H1 (cell line): ENCODE measurements around the gene MIF. TPM values are rescaled to one million over a fixed set of nuclear protein-coding genes. Genes with fewer than 3 reads are reported as not detected.

ENCODE experiments used
- CTCF ChIA-PET: fragments of 300-600 bp; sonication (Branson Sonifier 250); formaldehyde crosslinking; loops from one replicate; lab custom pipeline; 2021; ENCODE audit not compliant: partially characterized antibody; lab: Charles Lee
- POLR2A ChIA-PET: fragments of 300-600 bp; sonication (Branson Sonifier 250); formaldehyde crosslinking; loops from one replicate; lab custom pipeline; 2021; ENCODE audit warnings: inconsistent platforms; ENCODE audit not compliant: partially characterized antibody; lab: Charles Lee
- DNase-seq, 2 experiments: peaks; one replicate each; pipeline versions ENCODE4 v3.0.0 to v3.0.0-alpha.2; 2010 to 2022; ENCODE audit warnings: low spot score in 2 of 2, low read depth in 1 of 2, mixed read lengths in 1 of 2
- FAIRE-seq: peaks from 2 replicates; lab custom pipeline; 2011; peaks lifted over from hg19 to GRCh38; lab: Jason Lieb, UNC
- H2AFZ ChIP-seq: 2 replicates; pipeline ENCODE4 v1.8.1; 2012; ENCODE audit warnings: low read length, inconsistent platforms
- H2AK5ac ChIP-seq: 2 replicates; pipeline ENCODE4 v1.6.1; 2013; ENCODE audit warnings: low read depth, low read length
- H2BK120ac ChIP-seq: replicated peaks from 2 replicates; pipeline ENCODE3; 2013; ENCODE audit warnings: low read depth, low read length, inconsistent platforms
- H2BK12ac ChIP-seq: 2 replicates; pipeline ENCODE4 v1.6.1; 2013; ENCODE audit warnings: low read depth, low read length
- H2BK15ac ChIP-seq: 2 replicates; pipeline ENCODE4 v1.6.1; 2013; ENCODE audit warnings: low read length
- H2BK20ac ChIP-seq: 2 replicates; pipeline ENCODE4 v1.6.1; 2013; ENCODE audit warnings: low read length
- H2BK5ac ChIP-seq: 2 replicates; pipeline ENCODE4 v1.6.1; 2013; ENCODE audit warnings: low read depth, low read length
- H3K14ac ChIP-seq: 2 replicates; pipeline ENCODE4 v1.6.1; 2013; ENCODE audit warnings: inconsistent platforms; ENCODE audit not compliant: insufficient read length
- H3K18ac ChIP-seq: 2 replicates; pipeline ENCODE4 v1.6.1; 2013; ENCODE audit warnings: low read length; ENCODE audit errors: extremely low read depth
- H3K23ac ChIP-seq: 2 replicates; pipeline ENCODE4 v1.6.1; 2013; ENCODE audit warnings: inconsistent platforms; ENCODE audit not compliant: insufficient read length
- H3K23me2 ChIP-seq: 2 replicates; pipeline ENCODE4 v1.6.1; 2013; ENCODE audit warnings: low read depth, low read length
- H3K27ac ChIP-seq: 2 replicates; pipeline ENCODE4 v1.6.1; 2011; ENCODE audit warnings: low read depth, low read length, inconsistent platforms
- H3K27me3 ChIP-seq, 4 experiments: replicated peaks in 1 of 4; 1 replicate in 1 of 4; 2 replicates in 3 of 4; pipeline versions ENCODE4 v1.6.1 to v1.8.1; 2011 to 2013; ENCODE audit warnings: low read length in 3 of 4, mild to moderate bottlenecking in 3 of 4, inconsistent platforms in 2 of 4, mixed read lengths in 2 of 4, moderate library complexity in 1 of 4; ENCODE audit not compliant: control insufficient read depth in 3 of 4, insufficient read depth in 3 of 4; ENCODE audit errors: extremely low read depth in 1 of 4
- H3K36me3 ChIP-seq, 4 experiments: 2 replicates each; pipeline versions ENCODE4 v1.6.1 to v1.8.1; 2011 to 2013; ENCODE audit warnings: mild to moderate bottlenecking in 4 of 4, low read length in 3 of 4, moderate library complexity in 2 of 4, control low read depth in 1 of 4, inconsistent platforms in 1 of 4; ENCODE audit not compliant: insufficient read depth in 4 of 4, control insufficient read depth in 2 of 4
- H3K4ac ChIP-seq: replicated peaks from 2 replicates; pipeline ENCODE3; 2013; ENCODE audit warnings: low read length, low read depth, mixed read lengths, inconsistent platforms; ENCODE audit not compliant: insufficient read length
- H3K4me1 ChIP-seq, 4 experiments: replicated peaks in 1 of 4; 1 replicate in 1 of 4; 2 replicates in 3 of 4; pipeline versions ENCODE4 v1.6.1 to v1.8.1; 2011 to 2013; ENCODE audit warnings: low read length in 3 of 4, inconsistent platforms in 2 of 4, mixed read lengths in 1 of 4; ENCODE audit not compliant: insufficient read depth in 4 of 4, control insufficient read depth in 3 of 4
- H3K4me2 ChIP-seq, 2 experiments: 2 replicates each; pipeline versions ENCODE4 v1.6.1 to v1.8.1; 2011 to 2013; ENCODE audit warnings: low read depth in 2 of 2, low read length in 2 of 2, control low read depth in 1 of 2, inconsistent platforms in 1 of 2, mild to moderate bottlenecking in 1 of 2; ENCODE audit not compliant: insufficient read depth in 1 of 2
- H3K4me3 ChIP-seq, 4 experiments: fragments of 200-600, 300-600 bp in 1 of 4; sonication (generic), shearing (Covaris generic), sonication (Bioruptor Twin) in 1 of 4; 2 replicates each; pipeline versions ENCODE4 v1.5.1 to v1.8.1; 2011 to 2016; ENCODE audit warnings: low read length in 4 of 4, low read depth in 3 of 4, control low read depth in 2 of 4, inconsistent platforms in 2 of 4, mild to moderate bottlenecking in 2 of 4, mixed read lengths in 1 of 4, moderate library complexity in 1 of 4; ENCODE audit not compliant: insufficient read depth in 2 of 4; ENCODE audit errors: extremely low read depth in 1 of 4
- H3K56ac ChIP-seq: replicated peaks from 2 replicates; pipeline ENCODE3; 2013; ENCODE audit warnings: low read depth, mild to moderate bottlenecking, mixed read lengths, low read length, inconsistent platforms; ENCODE audit not compliant: insufficient read length
- H3K79me1 ChIP-seq: 2 replicates; pipeline ENCODE4 v1.6.1; 2013; ENCODE audit warnings: low read depth, low read length, control low read depth
- H3K79me2 ChIP-seq, 2 experiments: 2 replicates each; pipeline versions ENCODE4 v1.6.1 to v1.8.1; 2012 to 2013; ENCODE audit warnings: low read length in 2 of 2, mild to moderate bottlenecking in 2 of 2, inconsistent platforms in 1 of 2; ENCODE audit not compliant: insufficient read depth in 2 of 2, control insufficient read depth in 1 of 2
- H3K9ac ChIP-seq, 4 experiments: replicated peaks in 1 of 4; 1 replicate in 1 of 4; 2 replicates in 3 of 4; pipeline versions ENCODE4 v1.6.1 to v1.8.1; 2011 to 2013; ENCODE audit warnings: low read depth in 3 of 4, low read length in 3 of 4, control low read depth in 2 of 4, mild to moderate bottlenecking in 2 of 4, moderate library complexity in 2 of 4, inconsistent platforms in 1 of 4; ENCODE audit errors: extremely low read depth in 1 of 4
- H3K9me3 ChIP-seq, 2 experiments: 2 replicates each; pipeline versions ENCODE4 v1.6.1 to v1.8.1; 2012 to 2013; ENCODE audit warnings: mild to moderate bottlenecking in 2 of 2, moderate library complexity in 2 of 2, control low read depth in 1 of 2, inconsistent platforms in 1 of 2, low read depth in 1 of 2, low read length in 1 of 2, mixed read lengths in 1 of 2; ENCODE audit not compliant: insufficient read depth in 2 of 2
- H4K20me1 ChIP-seq, 2 experiments: replicated peaks in 1 of 2; 2 replicates each; pipeline versions ENCODE3 to v1.8.1; 2011 to 2013; ENCODE audit warnings: inconsistent platforms in 2 of 2, low read length in 2 of 2, mild to moderate bottlenecking in 1 of 2; ENCODE audit not compliant: insufficient read depth in 2 of 2, control insufficient read depth in 1 of 2
- H4K5ac ChIP-seq: 2 replicates; pipeline ENCODE4 v1.6.1; 2013; ENCODE audit warnings: low read length, low read depth, mixed read lengths, inconsistent platforms; ENCODE audit not compliant: insufficient read length
- H4K8ac ChIP-seq: 2 replicates; pipeline ENCODE4 v1.8.0; 2013; ENCODE audit warnings: mild to moderate bottlenecking, moderate library complexity, low read length, inconsistent platforms; ENCODE audit not compliant: insufficient read depth; ENCODE audit errors: extremely low read depth
- H4K91ac ChIP-seq: replicated peaks from 2 replicates; pipeline ENCODE3; 2013; ENCODE audit warnings: low read length, mixed read lengths, inconsistent platforms; ENCODE audit not compliant: insufficient read length
- ATF3 ChIP-seq: IDR thresholded peaks from 2 replicates; pipeline ENCODE4 v1.6.1; 2011; ENCODE audit warnings: low read depth, mild to moderate bottlenecking, low read length; ENCODE audit not compliant: insufficient read depth
- KDM1A ChIP-seq: fragments of 200-600, 300-600 bp; sonication (generic); IDR thresholded peaks from 2 replicates; pipeline ENCODE4 v1.7.1; 2016; ENCODE audit warnings: mild to moderate bottlenecking, low read length, borderline replicate concordance
- MAX ChIP-seq: IDR thresholded peaks from 2 replicates; pipeline ENCODE4 v1.6.1; 2012; ENCODE audit warnings: inconsistent platforms
- RBBP5 ChIP-seq: IDR thresholded peaks from 2 replicates; pipeline ENCODE4 v1.7.1; 2012; ENCODE audit warnings: low read depth, mild to moderate bottlenecking, inconsistent platforms, low read length, moderate library complexity, borderline replicate concordance
- WGBS, 2 experiments: shearing (Covaris generic) in 1 of 2; methylation state at CpG; one replicate each; pipeline versions ENCODE4 v1.1.6 to v1.1.7; 2013 to 2015; ENCODE audit warnings: low lambda C conversion rate in 2 of 2, mixed read lengths in 2 of 2, inconsistent platforms in 1 of 2, low coverage in 1 of 2, missing lambda C conversion rate in 1 of 2; ENCODE audit not compliant: insufficient replicate concordance in 2 of 2, insufficient coverage in 1 of 2, insufficient read length in 1 of 2; ENCODE audit errors: extremely low coverage in 1 of 2, missing lambda C conversion rate in 1 of 2; 5-methylcytosine and 5-hydroxymethylcytosine counted together
- polyA plus RNA-seq, 7 experiments: library from polyadenylated mRNA; depleted of rRNA in 3 of 7; stranded (reverse) in 5 of 7; unstranded in 2 of 7; fragments of >200 nt in 5 of 7; fragments of 200-250 nt in 2 of 7; gene quantifications; 1 replicate in 5 of 7; 2 replicates in 1 of 7; 4 replicates in 1 of 7; pipeline versions ENCODE4 v1.2.1 to v1.2.3, GENCODE V29; 2011 to 2013; ENCODE audit warnings: missing spikeins in 2 of 7, mixed read lengths in 2 of 7
- total RNA-seq: library from RNA; stranded (reverse); fragmentation: NEBNext Ultra II Directional; extraction: Animal tissue kit (Norgen Biotek cat#: 25700); gene quantifications from 2 replicates; pipeline ENCODE4 v1.2.1, GENCODE V29; 2021

The MIF gene
- total and polyA plus RNA-seq, 2 of the 8 experiments (the other 6 are each of a cell fraction or from before 2014, with no cell fraction given): 1,082 to 1,870 TPM

GRCh38 chr22:23857606-23858483 is 36.3 kb upstream of the MIF start, which contains the start of gene SLC2A11:
SLC2A11 (plus strand) TSS chr22:23857875; CDS start chr22:23858000, 125 bp downstream.
- no peak within 1 kb of the TSS for H2BK20ac ChIP-seq
- peak within 1 kb of the TSS; percentile 66 for H2BK120ac ChIP-seq
- peak within 1 kb of the TSS; percentile 82 for H3K14ac ChIP-seq
- H3K4me3 ChIP-seq: peak within 1 kb of the TSS; percentile 48 to 84 (median 68)
- H3K79me1 ChIP-seq: no peaks in the 10 kb centered on the region
- peak within 1 kb of the TSS; percentile 76 to 97 for H3K4me2 ChIP-seq
- no peak within 1 kb of the TSS for H3K23ac ChIP-seq
- H4K20me1 ChIP-seq: peaks cover 0 to 6% of the 10 kb centered on the region in 2 experiments
- H2BK15ac ChIP-seq: peak within 1 kb of the TSS; percentile 72; the same call in 1 of the 2 replicates
- H3K9me3 ChIP-seq: no peaks in the 10 kb centered on the region
- H4K5ac ChIP-seq: peak within 1 kb of the TSS; percentile 98
- peak within 1 kb of the TSS; percentile 95 for H3K4ac ChIP-seq
- H4K8ac ChIP-seq: peak within 1 kb of the TSS; percentile 90
- peaks cover 11% of the 10 kb centered on the region for H3K23me2 ChIP-seq
- DNase-seq (peak; percentile 95 to 96), FAIRE-seq (peak; percentile 58)
- peak within 1 kb of the TSS; percentile 96 for H4K91ac ChIP-seq
- H3K27ac ChIP-seq: peak within 1 kb of the TSS; percentile 68
- H2AK5ac ChIP-seq: no peak within 1 kb of the TSS
- H3K18ac ChIP-seq: peak within 1 kb of the TSS; percentile 93
- H3K56ac ChIP-seq: peak within 1 kb of the TSS; percentile 83
- WGBS, 2 experiments: 2% methylated on average over 60 of the region's 60 CpGs; no CpG with 5 or more reads in 1 of the 2 experiments
- H3K9ac ChIP-seq: peak within 1 kb of the TSS in 3 of 4 experiments; percentile 54 to 66 (median 60); a peak in 6 of 7 replicates
- peak within 1 kb of the TSS; percentile 85; the same call in 1 of the 2 replicates for H2BK12ac ChIP-seq
- H3K27me3 ChIP-seq: no peaks in the 10 kb centered on the region
- no peaks in the 10 kb centered on the region for H3K79me2 ChIP-seq
- H2AFZ ChIP-seq: peak within 1 kb of the TSS; percentile 97
- CTCF ChIA-PET: interaction anchor here (0.7 to 2.5 kb wide), 15 partner anchors 8 to 296 kb away, joined by 3 to 13 read pairs (median 5); partner anchors contain the start of genes CHCHD10 and MIF
- H3K36me3 ChIP-seq: no peaks in the 10 kb centered on the region
- H3K4me1 ChIP-seq: peaks cover 3 to 15% (median 5%) of the 10 kb centered on the region in 4 experiments; a peak in 6 of 7 replicates
- POLR2A ChIA-PET: interaction anchor here (0.5 to 3.3 kb wide), 24 partner anchors 10 to 343 kb away, joined by 3 to 37 read pairs (median 4); partner anchors contain the start of genes DERL3, MIF and MMP11
- H2BK5ac ChIP-seq: peak within 1 kb of the TSS; percentile 85
- TF ChIP-seq ATF3 (no peak), RBBP5 (0 out of 2 replicates have a peak, but pooled peaks have one; percentile 56), KDM1A (no peak), MAX (peak; percentile 53)
